H1 (cell line): ENCODE data around the gene DAPK1. TPM values are rescaled to one million over a fixed set of nuclear protein-coding genes. Genes with fewer than 3 reads are reported as not detected.

Experiments
- CTCF ChIA-PET: fragments of 300-600 bp; sonication (Branson Sonifier 250); formaldehyde crosslinking; loops from one replicate; lab custom pipeline; 2021; ENCODE audit not compliant: partially characterized antibody; lab: Charles Lee
- POLR2A ChIA-PET: fragments of 300-600 bp; sonication (Branson Sonifier 250); formaldehyde crosslinking; loops from one replicate; lab custom pipeline; 2021; ENCODE audit warnings: inconsistent platforms; ENCODE audit not compliant: partially characterized antibody; lab: Charles Lee
- DNase-seq, 2 experiments: peaks; one replicate each; pipeline versions ENCODE4 v3.0.0 to v3.0.0-alpha.2; 2010 to 2022; ENCODE audit warnings: low spot score in 2 of 2, low read depth in 1 of 2, mixed read lengths in 1 of 2
- FAIRE-seq: peaks from 2 replicates; lab custom pipeline; 2011; peaks lifted over from hg19 to GRCh38; lab: Jason Lieb, UNC
- H2AFZ ChIP-seq: 2 replicates; pipeline ENCODE4 v1.8.1; 2012; ENCODE audit warnings: low read length, inconsistent platforms
- H2AK5ac ChIP-seq: 2 replicates; pipeline ENCODE4 v1.6.1; 2013; ENCODE audit warnings: low read depth, low read length
- H2BK120ac ChIP-seq: replicated peaks from 2 replicates; pipeline ENCODE3; 2013; ENCODE audit warnings: low read depth, low read length, inconsistent platforms
- H2BK12ac ChIP-seq: 2 replicates; pipeline ENCODE4 v1.6.1; 2013; ENCODE audit warnings: low read depth, low read length
- H2BK15ac ChIP-seq: 2 replicates; pipeline ENCODE4 v1.6.1; 2013; ENCODE audit warnings: low read length
- H2BK20ac ChIP-seq: 2 replicates; pipeline ENCODE4 v1.6.1; 2013; ENCODE audit warnings: low read length
- H2BK5ac ChIP-seq: 2 replicates; pipeline ENCODE4 v1.6.1; 2013; ENCODE audit warnings: low read depth, low read length
- H3K14ac ChIP-seq: 2 replicates; pipeline ENCODE4 v1.6.1; 2013; ENCODE audit warnings: inconsistent platforms; ENCODE audit not compliant: insufficient read length
- H3K18ac ChIP-seq: 2 replicates; pipeline ENCODE4 v1.6.1; 2013; ENCODE audit warnings: low read length; ENCODE audit errors: extremely low read depth
- H3K23ac ChIP-seq: 2 replicates; pipeline ENCODE4 v1.6.1; 2013; ENCODE audit warnings: inconsistent platforms; ENCODE audit not compliant: insufficient read length
- H3K23me2 ChIP-seq: 2 replicates; pipeline ENCODE4 v1.6.1; 2013; ENCODE audit warnings: low read depth, low read length
- H3K27ac ChIP-seq: 2 replicates; pipeline ENCODE4 v1.6.1; 2011; ENCODE audit warnings: low read depth, low read length, inconsistent platforms
- H3K27me3 ChIP-seq, 4 experiments: replicated peaks in 1 of 4; 1 replicate in 1 of 4; 2 replicates in 3 of 4; pipeline versions ENCODE4 v1.6.1 to v1.8.1; 2011 to 2013; ENCODE audit warnings: low read length in 3 of 4, mild to moderate bottlenecking in 3 of 4, inconsistent platforms in 2 of 4, mixed read lengths in 2 of 4, moderate library complexity in 1 of 4; ENCODE audit not compliant: control insufficient read depth in 3 of 4, insufficient read depth in 3 of 4; ENCODE audit errors: extremely low read depth in 1 of 4
- H3K36me3 ChIP-seq, 4 experiments: 2 replicates each; pipeline versions ENCODE4 v1.6.1 to v1.8.1; 2011 to 2013; ENCODE audit warnings: mild to moderate bottlenecking in 4 of 4, low read length in 3 of 4, moderate library complexity in 2 of 4, control low read depth in 1 of 4, inconsistent platforms in 1 of 4; ENCODE audit not compliant: insufficient read depth in 4 of 4, control insufficient read depth in 2 of 4
- H3K4ac ChIP-seq: replicated peaks from 2 replicates; pipeline ENCODE3; 2013; ENCODE audit warnings: low read length, low read depth, mixed read lengths, inconsistent platforms; ENCODE audit not compliant: insufficient read length
- H3K4me1 ChIP-seq, 4 experiments: replicated peaks in 1 of 4; 1 replicate in 1 of 4; 2 replicates in 3 of 4; pipeline versions ENCODE4 v1.6.1 to v1.8.1; 2011 to 2013; ENCODE audit warnings: low read length in 3 of 4, inconsistent platforms in 2 of 4, mixed read lengths in 1 of 4; ENCODE audit not compliant: insufficient read depth in 4 of 4, control insufficient read depth in 3 of 4
- H3K4me2 ChIP-seq, 2 experiments: 2 replicates each; pipeline versions ENCODE4 v1.6.1 to v1.8.1; 2011 to 2013; ENCODE audit warnings: low read depth in 2 of 2, low read length in 2 of 2, control low read depth in 1 of 2, inconsistent platforms in 1 of 2, mild to moderate bottlenecking in 1 of 2; ENCODE audit not compliant: insufficient read depth in 1 of 2
- H3K4me3 ChIP-seq, 4 experiments: fragments of 200-600, 300-600 bp in 1 of 4; sonication (generic), shearing (Covaris generic), sonication (Bioruptor Twin) in 1 of 4; 2 replicates each; pipeline versions ENCODE4 v1.5.1 to v1.8.1; 2011 to 2016; ENCODE audit warnings: low read length in 4 of 4, low read depth in 3 of 4, control low read depth in 2 of 4, inconsistent platforms in 2 of 4, mild to moderate bottlenecking in 2 of 4, mixed read lengths in 1 of 4, moderate library complexity in 1 of 4; ENCODE audit not compliant: insufficient read depth in 2 of 4; ENCODE audit errors: extremely low read depth in 1 of 4
- H3K56ac ChIP-seq: replicated peaks from 2 replicates; pipeline ENCODE3; 2013; ENCODE audit warnings: low read depth, mild to moderate bottlenecking, mixed read lengths, low read length, inconsistent platforms; ENCODE audit not compliant: insufficient read length
- H3K79me1 ChIP-seq: 2 replicates; pipeline ENCODE4 v1.6.1; 2013; ENCODE audit warnings: low read depth, low read length, control low read depth
- H3K79me2 ChIP-seq, 2 experiments: 2 replicates each; pipeline versions ENCODE4 v1.6.1 to v1.8.1; 2012 to 2013; ENCODE audit warnings: low read length in 2 of 2, mild to moderate bottlenecking in 2 of 2, inconsistent platforms in 1 of 2; ENCODE audit not compliant: insufficient read depth in 2 of 2, control insufficient read depth in 1 of 2
- H3K9ac ChIP-seq, 4 experiments: replicated peaks in 1 of 4; 1 replicate in 1 of 4; 2 replicates in 3 of 4; pipeline versions ENCODE4 v1.6.1 to v1.8.1; 2011 to 2013; ENCODE audit warnings: low read depth in 3 of 4, low read length in 3 of 4, control low read depth in 2 of 4, mild to moderate bottlenecking in 2 of 4, moderate library complexity in 2 of 4, inconsistent platforms in 1 of 4; ENCODE audit errors: extremely low read depth in 1 of 4
- H3K9me3 ChIP-seq, 2 experiments: 2 replicates each; pipeline versions ENCODE4 v1.6.1 to v1.8.1; 2012 to 2013; ENCODE audit warnings: mild to moderate bottlenecking in 2 of 2, moderate library complexity in 2 of 2, control low read depth in 1 of 2, inconsistent platforms in 1 of 2, low read depth in 1 of 2, low read length in 1 of 2, mixed read lengths in 1 of 2; ENCODE audit not compliant: insufficient read depth in 2 of 2
- H4K20me1 ChIP-seq, 2 experiments: replicated peaks in 1 of 2; 2 replicates each; pipeline versions ENCODE3 to v1.8.1; 2011 to 2013; ENCODE audit warnings: inconsistent platforms in 2 of 2, low read length in 2 of 2, mild to moderate bottlenecking in 1 of 2; ENCODE audit not compliant: insufficient read depth in 2 of 2, control insufficient read depth in 1 of 2
- H4K5ac ChIP-seq: 2 replicates; pipeline ENCODE4 v1.6.1; 2013; ENCODE audit warnings: low read length, low read depth, mixed read lengths, inconsistent platforms; ENCODE audit not compliant: insufficient read length
- H4K8ac ChIP-seq: 2 replicates; pipeline ENCODE4 v1.8.0; 2013; ENCODE audit warnings: mild to moderate bottlenecking, moderate library complexity, low read length, inconsistent platforms; ENCODE audit not compliant: insufficient read depth; ENCODE audit errors: extremely low read depth
- H4K91ac ChIP-seq: replicated peaks from 2 replicates; pipeline ENCODE3; 2013; ENCODE audit warnings: low read length, mixed read lengths, inconsistent platforms; ENCODE audit not compliant: insufficient read length
- ZNF274 ChIP-seq: IDR thresholded peaks from 2 replicates; pipeline ENCODE4 v1.7.0; 2012; ENCODE audit warnings: low read length, borderline replicate concordance; ENCODE audit errors: extremely low read depth
- WGBS, 2 experiments: shearing (Covaris generic) in 1 of 2; methylation state at CpG; one replicate each; pipeline versions ENCODE4 v1.1.6 to v1.1.7; 2013 to 2015; ENCODE audit warnings: low lambda C conversion rate in 2 of 2, mixed read lengths in 2 of 2, inconsistent platforms in 1 of 2, low coverage in 1 of 2, missing lambda C conversion rate in 1 of 2; ENCODE audit not compliant: insufficient replicate concordance in 2 of 2, insufficient coverage in 1 of 2, insufficient read length in 1 of 2; ENCODE audit errors: extremely low coverage in 1 of 2, missing lambda C conversion rate in 1 of 2; 5-methylcytosine and 5-hydroxymethylcytosine counted together
- polyA plus RNA-seq, 7 experiments: library from polyadenylated mRNA; depleted of rRNA in 3 of 7; stranded (reverse) in 5 of 7; unstranded in 2 of 7; fragments of >200 nt in 5 of 7; fragments of 200-250 nt in 2 of 7; gene quantifications; 1 replicate in 5 of 7; 2 replicates in 1 of 7; 4 replicates in 1 of 7; pipeline versions ENCODE4 v1.2.1 to v1.2.3, GENCODE V29; 2011 to 2013; ENCODE audit warnings: missing spikeins in 2 of 7, mixed read lengths in 2 of 7
- total RNA-seq: library from RNA; stranded (reverse); fragmentation: NEBNext Ultra II Directional; extraction: Animal tissue kit (Norgen Biotek cat#: 25700); gene quantifications from 2 replicates; pipeline ENCODE4 v1.2.1, GENCODE V29; 2021
- TF ChIP-seq, protein P1 (sequence below), 3 experiments: IDR thresholded peaks; 1 replicate in 2 of 3; 2 replicates in 1 of 3; pipeline versions ENCODE4 v1.5.1 to v1.6.1; 2011; ENCODE audit warnings: low read length in 3 of 3, mild to moderate bottlenecking in 3 of 3, inconsistent platforms in 2 of 3, low read depth in 1 of 3, moderate library complexity in 1 of 3; ENCODE audit not compliant: insufficient read depth in 1 of 3; ENCODE audit errors: control extremely low read depth in 1 of 3

DAPK1 gene
- total and polyA plus RNA-seq, 2 of the 8 experiments (the other 6 are each of a cell fraction or from before 2014, with no cell fraction given), result 62.4 to 131 TPM

DNA sequence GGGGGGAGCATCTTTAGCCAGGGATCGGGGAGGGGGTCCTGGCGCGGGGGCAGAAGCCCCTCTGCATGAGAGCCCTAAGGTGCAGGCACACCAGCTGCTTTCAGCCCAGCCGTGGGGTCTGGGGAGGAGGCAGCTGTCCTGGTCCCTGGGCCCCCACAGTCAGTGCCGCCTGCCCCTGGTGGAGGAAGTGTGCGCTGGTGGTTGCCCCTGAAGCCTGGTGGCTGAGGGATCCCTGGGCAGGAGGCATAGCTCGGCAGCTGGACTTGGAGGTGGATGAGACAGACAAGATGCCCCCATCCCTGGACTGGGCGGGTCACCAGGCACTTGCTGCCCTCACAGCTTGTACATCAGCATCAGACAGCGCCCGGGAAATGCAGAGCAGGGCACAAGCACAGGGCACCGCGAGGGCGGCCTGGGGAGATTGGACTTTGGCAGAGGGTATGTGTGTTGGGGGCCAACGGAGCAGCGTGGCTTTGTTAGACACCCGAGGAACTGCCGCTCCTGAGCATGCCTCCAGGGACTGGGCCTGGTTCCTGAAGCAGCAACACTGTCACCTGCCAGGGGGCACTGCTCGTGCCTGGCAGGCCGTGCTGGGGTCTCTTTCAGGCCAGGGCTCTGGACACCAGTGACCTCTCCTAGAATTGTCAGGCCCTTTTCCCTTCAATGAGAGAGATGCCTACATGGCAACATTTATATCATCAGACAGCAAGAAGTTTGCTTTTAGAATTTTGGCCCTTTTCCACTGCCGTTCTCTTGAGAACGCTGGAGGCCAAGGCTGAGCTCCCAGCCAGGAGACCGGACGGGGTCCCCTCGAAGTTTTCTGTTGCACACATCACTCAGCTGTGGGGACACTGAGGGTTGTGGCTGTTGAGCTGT, 186.3 kb downstream of the DAPK1 start:
- Histone ChIP-seq H3K9me3 (no peaks in the 10 kb centered on the region), H3K27ac (no peak overlapping the region), H3K4me3 (no peak overlapping the region), H3K23ac (no peak overlapping the region), H3K56ac (no peak overlapping the region), H3K4ac (no peak overlapping the region), H3K14ac (no peak overlapping the region), H2AFZ (no peak overlapping the region), H3K79me1 (no peaks in the 10 kb centered on the region; the same call in 1 of the 2 replicates), H2AK5ac (no peak overlapping the region), H3K27me3 (no peaks in the 10 kb centered on the region), H4K20me1 (peaks cover 2 to 4% of the 10 kb centered on the region in 2 experiments), H2BK120ac (no peak overlapping the region), H2BK12ac (no peak overlapping the region), H3K36me3 (peaks cover 5 to 44% (median 23%) of the 10 kb centered on the region in 4 experiments; a peak in 7 of 8 replicates), H4K8ac (peak overlapping the region; percentile 69), H3K4me1 (no peaks in the 10 kb centered on the region; a peak in 2 of 7 replicates), H3K9ac (no peak overlapping the region), H2BK20ac (no peak overlapping the region), H3K18ac (no peak overlapping the region), H2BK15ac (no peak overlapping the region), H3K23me2 (no peaks in the 10 kb centered on the region), H4K5ac (no peak overlapping the region), H3K79me2 (0 out of 4 replicates have a peak, but pooled peaks cover 0 to under 1% of the 10 kb centered on the region in 2 experiments), H4K91ac (no peak overlapping the region), H2BK5ac (no peak overlapping the region), H3K4me2 (no peak overlapping the region)
- CTCF ChIA-PET, result interaction anchor here (0.7 to 6.5 kb wide), 58 partner anchors 8 to 580 kb away, joined by 3 to 88 read pairs (median 4); partner anchors contain the start of gene CTSL
- POLR2A ChIA-PET, result interaction anchor here (0.7 kb wide), 1 partner anchor 48 kb away, joined by 3 read pairs; no protein-coding TSS in a partner anchor
- no peak for TF ChIP-seq ZNF274
- TF ChIP-seq, protein P1, sequence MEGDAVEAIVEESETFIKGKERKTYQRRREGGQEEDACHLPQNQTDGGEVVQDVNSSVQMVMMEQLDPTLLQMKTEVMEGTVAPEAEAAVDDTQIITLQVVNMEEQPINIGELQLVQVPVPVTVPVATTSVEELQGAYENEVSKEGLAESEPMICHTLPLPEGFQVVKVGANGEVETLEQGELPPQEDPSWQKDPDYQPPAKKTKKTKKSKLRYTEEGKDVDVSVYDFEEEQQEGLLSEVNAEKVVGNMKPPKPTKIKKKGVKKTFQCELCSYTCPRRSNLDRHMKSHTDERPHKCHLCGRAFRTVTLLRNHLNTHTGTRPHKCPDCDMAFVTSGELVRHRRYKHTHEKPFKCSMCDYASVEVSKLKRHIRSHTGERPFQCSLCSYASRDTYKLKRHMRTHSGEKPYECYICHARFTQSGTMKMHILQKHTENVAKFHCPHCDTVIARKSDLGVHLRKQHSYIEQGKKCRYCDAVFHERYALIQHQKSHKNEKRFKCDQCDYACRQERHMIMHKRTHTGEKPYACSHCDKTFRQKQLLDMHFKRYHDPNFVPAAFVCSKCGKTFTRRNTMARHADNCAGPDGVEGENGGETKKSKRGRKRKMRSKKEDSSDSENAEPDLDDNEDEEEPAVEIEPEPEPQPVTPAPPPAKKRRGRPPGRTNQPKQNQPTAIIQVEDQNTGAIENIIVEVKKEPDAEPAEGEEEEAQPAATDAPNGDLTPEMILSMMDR (IDR thresholded peaks at IDR 0.05; ENCODE audit: control extremely low read depth in 1 of 3, insufficient read depth in 1 of 3, low read depth in 1 of 3, low read length in 3 of 3), result peak; percentile 27 to 50 (median 37); a peak in 3 of 4 replicates
- WGBS, 2 experiments, result 92% methylated on average over 24 of the region's 24 CpGs; no CpG with 5 or more reads in 1 of the 2 experiments
- FAIRE-seq (no peak), DNase-seq (no peak)
